ENCODE data around the gene CREBBP. TPM values are rescaled to one million over a fixed set of nuclear protein-coding genes. Genes with fewer than 3 reads are reported as not detected.

Gene CREBBP
- total RNA-seq, 2 experiments from 2014 or later, result 36.0 to 72.3 TPM

- CTCF ChIA-PET (ENCODE audit: unreplicated experiment), result no interaction called here
- no peak overlapping the region for H3K27ac ChIP-seq (ENCODE audit: low read depth, low read length, poor library complexity, severe bottlenecking)
- H3K36me3 ChIP-seq (ENCODE audit: insufficient read depth, low read length), result peaks cover 33% of the 10 kb centered on the region
- no peak overlapping the region for H2AFZ ChIP-seq (ENCODE audit: low read length)
- peaks cover 35% of the 10 kb centered on the region for H3K79me2 ChIP-seq (ENCODE audit: insufficient read depth, low read depth, low read length)
- no peak overlapping the region for H3K4me3 ChIP-seq (ENCODE audit: low read depth, low read length, poor library complexity, severe bottlenecking)
- POLR2A ChIA-PET, result no interaction called here
- TF ChIP-seq CTCF (conservative IDR thresholded peaks at IDR 0.05; ENCODE audit: low read length), result no peak
- no peak for TF ChIP-seq EZH2phosphoT487 (IDR thresholded peaks at IDR 0.05; ENCODE audit: borderline replicate concordance, low read depth, low read length)
- peaks cover 18% of the 10 kb centered on the region for H4K20me1 ChIP-seq (ENCODE audit: insufficient read depth, low read length)
- intact Hi-C loops (cut with micrococcal nuclease; ENCODE audit: unreplicated experiment), result no loop called here
- no peaks in the 10 kb centered on the region for H3K9me3 ChIP-seq (ENCODE audit: low read length)
- H3K4me1 ChIP-seq (ENCODE audit: insufficient read depth, low read length, poor library complexity, severe bottlenecking), result peaks cover 12% of the 10 kb centered on the region
- DNase-seq (ENCODE audit: low spot score), result no peak
- H3K4me2 ChIP-seq (ENCODE audit: low read length), result no peak overlapping the region
- no TSS peak for BruUV-seq (replicated peaks)
- H3K9me2 ChIP-seq (ENCODE audit: insufficient read depth, low read length), result no peaks in the 10 kb centered on the region
Observed at GRCh38 chr16:3810818-3811217, 69.7 kb downstream of the CREBBP start.

- no peak overlapping the region for H2AFZ ChIP-seq (ENCODE audit: low read length)
- no peaks in the 10 kb centered on the region for H3K9me2 ChIP-seq (ENCODE audit: insufficient read depth, low read length)
- peaks cover 29% of the 10 kb centered on the region for H3K79me2 ChIP-seq (ENCODE audit: insufficient read depth, low read depth, low read length)
- H3K9me3 ChIP-seq (ENCODE audit: low read length), result no peaks in the 10 kb centered on the region
- BruUV-seq (replicated peaks), result no TSS peak
- H3K4me3 ChIP-seq (ENCODE audit: low read depth, low read length, poor library complexity, severe bottlenecking), result no peak overlapping the region
- H4K20me1 ChIP-seq (ENCODE audit: insufficient read depth, low read length), result peaks cover 18% of the 10 kb centered on the region
- peaks cover 33% of the 10 kb centered on the region for H3K36me3 ChIP-seq (ENCODE audit: insufficient read depth, low read length)
- no peak for DNase-seq (ENCODE audit: low spot score)
- peaks cover 12% of the 10 kb centered on the region for H3K4me1 ChIP-seq (ENCODE audit: insufficient read depth, low read length, poor library complexity, severe bottlenecking)
- ChIA-PET POLR2A (no interaction called here), CTCF (ENCODE audit: unreplicated experiment) (no interaction called here)
- no peak overlapping the region for H3K27ac ChIP-seq (ENCODE audit: low read depth, low read length, poor library complexity, severe bottlenecking)
- intact Hi-C loops (cut with micrococcal nuclease; ENCODE audit: unreplicated experiment), result no loop called here
- no peak overlapping the region for H3K4me2 ChIP-seq (ENCODE audit: low read length)
- TF ChIP-seq CTCF (conservative IDR thresholded peaks at IDR 0.05; ENCODE audit: low read length) (no peak), EZH2phosphoT487 (IDR thresholded peaks at IDR 0.05; ENCODE audit: borderline replicate concordance, low read depth, low read length) (no peak)
Observed at GRCh38 chr16:3810198-3810664, 70.3 kb downstream of the CREBBP start.

GRCh38 chr16:3808308-3809063, 72.0 kb downstream of the CREBBP start:
- CTCF ChIA-PET (ENCODE audit: unreplicated experiment), result no interaction called here

More at GRCh38 chr16:3808308-3809063, 72.0 kb downstream of the CREBBP start:
- no peaks in the 10 kb centered on the region for H3K9me3 ChIP-seq (ENCODE audit: low read length)
- H3K27ac ChIP-seq (ENCODE audit: low read depth, low read length, poor library complexity, severe bottlenecking), result no peak overlapping the region
- peaks cover 35% of the 10 kb centered on the region for H3K36me3 ChIP-seq (ENCODE audit: insufficient read depth, low read length)
- peaks cover 12% of the 10 kb centered on the region for H3K4me1 ChIP-seq (ENCODE audit: insufficient read depth, low read length, poor library complexity, severe bottlenecking)
- no TSS peak for BruUV-seq (replicated peaks)
- intact Hi-C loops (cut with micrococcal nuclease; ENCODE audit: unreplicated experiment), result no loop called here
- H3K79me2 ChIP-seq (ENCODE audit: insufficient read depth, low read depth, low read length), result peaks cover 16% of the 10 kb centered on the region
- H2AFZ ChIP-seq (ENCODE audit: low read length), result no peak overlapping the region
- POLR2A ChIA-PET, result no interaction called here
- H3K4me2 ChIP-seq (ENCODE audit: low read length), result no peak overlapping the region
- no peaks in the 10 kb centered on the region for H3K9me2 ChIP-seq (ENCODE audit: insufficient read depth, low read length)
- DNase-seq (ENCODE audit: low spot score), result no peak
- no peak overlapping the region for H3K4me3 ChIP-seq (ENCODE audit: low read depth, low read length, poor library complexity, severe bottlenecking)
- TF ChIP-seq CTCF (conservative IDR thresholded peaks at IDR 0.05; ENCODE audit: low read length), result no peak
- TF ChIP-seq EZH2phosphoT487 (IDR thresholded peaks at IDR 0.05; ENCODE audit: borderline replicate concordance, low read depth, low read length), result no peak
- peaks cover 9% of the 10 kb centered on the region; the same call in 1 of the 2 replicates for H4K20me1 ChIP-seq (ENCODE audit: insufficient read depth, low read length)

All from OCI-LY7 (cell line).